ENCODE data around the gene ZC2HC1B.

GRCh38 chr6:143936347-143936746 is 72.1 kb downstream of the ZC2HC1B start:
- TF ChIP-seq CTCF (IDR thresholded peaks at IDR 0.05; ENCODE audit: low read depth, low read length, missing input control) (no peak), NR2F2 (IDR thresholded peaks at IDR 0.05) (no peak), ZBTB33 (IDR thresholded peaks at IDR 0.05) (no peak), SP1 (IDR thresholded peaks at IDR 0.05) (no peak), RAD21 (IDR thresholded peaks at IDR 0.05) (no peak), TAF1 (conservative IDR thresholded peaks at IDR 0.05) (no peak), REST (IDR thresholded peaks at IDR 0.05) (no peak), MAX (IDR thresholded peaks at IDR 0.05) (no peak), GABPA (IDR thresholded peaks at IDR 0.05 in 1 of 2, conservative IDR thresholded peaks at IDR 0.05 in 1 of 2) (no peak), HNF4A (conservative IDR thresholded peaks at IDR 0.05) (no peak), YY1 (IDR thresholded peaks at IDR 0.05) (no peak)
- TF ChIP-seq, protein P1, sequence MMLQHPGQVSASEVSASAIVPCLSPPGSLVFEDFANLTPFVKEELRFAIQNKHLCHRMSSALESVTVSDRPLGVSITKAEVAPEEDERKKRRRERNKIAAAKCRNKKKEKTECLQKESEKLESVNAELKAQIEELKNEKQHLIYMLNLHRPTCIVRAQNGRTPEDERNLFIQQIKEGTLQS (IDR thresholded peaks at IDR 0.05), result no peak

Data from liver (tissue), 3 donors.